HG03442 (cell line): Measurements from ENCODE around the gene TSEN34.
"Not testable (repeated sequence)": the region's sequence is repeated elsewhere in the genome, so short reads cannot be mapped to it uniquely, and the experiment has no call there.

Experiments used
- ATAC-seq: cut with Tn5 transposase; IDR thresholded peaks from one replicate; pipeline ENCODE4 v1.9.1; 2021; ENCODE audit warnings: mild to moderate bottlenecking, moderate library complexity; ENCODE audit not compliant: unreplicated experiment

TSEN34 gene

GRCh38 chr19:54231077-54231931 is 40.2 kb downstream of the TSEN34 start:
- ATAC-seq, result no peak

- ATAC-seq, result no peak
Observed at GRCh38 chr19:54233941-54234340, 42.8 kb downstream of the TSEN34 start.

- not testable (repeated sequence) for ATAC-seq
Observed at GRCh38 chr19:54239491-54240371, 48.6 kb downstream of the TSEN34 start.

GRCh38 chr19:54240372-54241336 is 49.5 kb downstream of the TSEN34 start:
- ATAC-seq, result not testable (repeated sequence)

GRCh38 chr19:54242234-54242633 is 51.1 kb downstream of the TSEN34 start:
- not testable (repeated sequence) for ATAC-seq

- not testable (repeated sequence) for ATAC-seq
Observed at GRCh38 chr19:54242646-54243045, 51.5 kb downstream of the TSEN34 start, which contains the start of gene LILRA6. TSS of gene LILRA6 (minus strand) at chr19:54242790.

GRCh38 chr19:54243809-54244208 is 52.7 kb downstream of the TSEN34 start:
- ATAC-seq, result not testable (repeated sequence)
